ENCODE results near the gene RTP3.
"Not testable (repeated sequence)": the region's sequence is repeated elsewhere in the genome, so short reads cannot be mapped to it uniquely, and the experiment has no call there.

The RTP3 gene

DNA sequence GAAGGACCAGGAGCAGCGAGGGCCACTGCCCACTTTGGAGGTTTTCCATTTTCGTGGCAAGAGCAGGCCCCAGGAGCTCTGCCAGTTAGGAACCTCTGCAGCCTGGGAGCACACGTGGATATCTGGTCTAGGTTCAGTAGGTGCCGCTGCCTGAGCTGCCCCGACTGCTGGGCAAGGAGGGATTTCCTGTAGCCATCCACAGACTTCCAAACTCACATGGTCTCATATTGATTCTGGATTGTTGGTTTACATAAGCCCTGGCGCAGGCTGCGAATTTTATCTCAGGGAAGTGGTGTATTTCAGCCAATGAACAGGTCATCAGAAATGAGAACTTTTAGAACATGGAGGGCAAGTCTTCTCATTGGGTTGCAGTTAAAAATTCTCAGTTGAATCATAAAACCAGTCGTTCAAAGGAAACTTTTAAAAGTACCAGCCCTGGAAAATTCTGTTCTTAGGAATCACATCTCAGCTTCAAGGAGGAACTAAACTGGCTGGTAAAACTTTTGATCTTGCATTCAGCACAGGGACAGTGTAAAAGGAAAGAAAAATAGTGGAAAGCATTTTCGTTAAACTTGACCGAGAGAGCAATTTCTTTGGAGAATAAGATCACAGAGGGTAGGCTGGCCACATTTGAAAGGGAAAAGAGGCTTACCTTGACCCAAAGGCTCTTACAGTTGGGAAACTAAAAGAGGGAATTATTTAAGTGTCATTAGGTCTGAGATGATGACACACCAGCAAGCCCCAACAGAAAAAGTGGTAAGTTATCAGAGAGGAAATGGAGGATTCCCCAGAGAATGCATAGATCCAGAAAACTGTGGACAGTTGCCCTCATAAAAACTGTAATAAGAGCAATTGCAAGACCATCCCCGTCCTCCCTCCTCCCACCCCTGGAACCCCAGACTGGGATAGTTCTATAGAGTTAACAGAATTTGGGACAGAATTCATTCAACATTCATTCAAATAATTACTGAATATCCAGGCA, 6.4 kb upstream of the RTP3 start:
- Histone ChIP-seq H3K27ac (ENCODE audit: low read length) (no peak overlapping the region), H3K36me3 (replicated peaks; ENCODE audit: insufficient read depth, low read length) (no peaks in the 10 kb centered on the region), H3K27me3 (replicated peaks; ENCODE audit: insufficient read depth, low read length) (no peaks in the 10 kb centered on the region), H3K9me2 (replicated peaks; ENCODE audit: insufficient read depth, low read length) (no peaks in the 10 kb centered on the region), H3F3A (ENCODE audit: insufficient read depth, low read length) (no peaks in the 10 kb centered on the region), H4K20me1 (ENCODE audit: insufficient read depth, low read length) (no peaks in the 10 kb centered on the region), H3K9me3 (replicated peaks; ENCODE audit: insufficient read depth, low read length) (no peaks in the 10 kb centered on the region), H3K79me2 (ENCODE audit: low read length) (no peaks in the 10 kb centered on the region), H3K9ac (ENCODE audit: low read length) (no peak overlapping the region), H3K4me1 (ENCODE audit: low read length) (peaks cover 30% of the 10 kb centered on the region), H3K4me3 (ENCODE audit: low read length) (no peak overlapping the region), H2AFZ (ENCODE audit: low read length) (no peak overlapping the region), H3K4me2 (ENCODE audit: low read depth, low read length) (no peak overlapping the region)
- DNase-seq = no peak
- TF ChIP-seq, protein P1, sequence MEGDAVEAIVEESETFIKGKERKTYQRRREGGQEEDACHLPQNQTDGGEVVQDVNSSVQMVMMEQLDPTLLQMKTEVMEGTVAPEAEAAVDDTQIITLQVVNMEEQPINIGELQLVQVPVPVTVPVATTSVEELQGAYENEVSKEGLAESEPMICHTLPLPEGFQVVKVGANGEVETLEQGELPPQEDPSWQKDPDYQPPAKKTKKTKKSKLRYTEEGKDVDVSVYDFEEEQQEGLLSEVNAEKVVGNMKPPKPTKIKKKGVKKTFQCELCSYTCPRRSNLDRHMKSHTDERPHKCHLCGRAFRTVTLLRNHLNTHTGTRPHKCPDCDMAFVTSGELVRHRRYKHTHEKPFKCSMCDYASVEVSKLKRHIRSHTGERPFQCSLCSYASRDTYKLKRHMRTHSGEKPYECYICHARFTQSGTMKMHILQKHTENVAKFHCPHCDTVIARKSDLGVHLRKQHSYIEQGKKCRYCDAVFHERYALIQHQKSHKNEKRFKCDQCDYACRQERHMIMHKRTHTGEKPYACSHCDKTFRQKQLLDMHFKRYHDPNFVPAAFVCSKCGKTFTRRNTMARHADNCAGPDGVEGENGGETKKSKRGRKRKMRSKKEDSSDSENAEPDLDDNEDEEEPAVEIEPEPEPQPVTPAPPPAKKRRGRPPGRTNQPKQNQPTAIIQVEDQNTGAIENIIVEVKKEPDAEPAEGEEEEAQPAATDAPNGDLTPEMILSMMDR (IDR thresholded peaks at IDR 0.05; ENCODE audit: low read length) = no peak
- TF ChIP-seq EZH2phosphoT487 (IDR thresholded peaks at IDR 0.05; ENCODE audit: low read length) (no peak), EZH2 (optimal IDR thresholded peaks at IDR 0.05; ENCODE audit: low read depth, low read length) (no peak)

DNA sequence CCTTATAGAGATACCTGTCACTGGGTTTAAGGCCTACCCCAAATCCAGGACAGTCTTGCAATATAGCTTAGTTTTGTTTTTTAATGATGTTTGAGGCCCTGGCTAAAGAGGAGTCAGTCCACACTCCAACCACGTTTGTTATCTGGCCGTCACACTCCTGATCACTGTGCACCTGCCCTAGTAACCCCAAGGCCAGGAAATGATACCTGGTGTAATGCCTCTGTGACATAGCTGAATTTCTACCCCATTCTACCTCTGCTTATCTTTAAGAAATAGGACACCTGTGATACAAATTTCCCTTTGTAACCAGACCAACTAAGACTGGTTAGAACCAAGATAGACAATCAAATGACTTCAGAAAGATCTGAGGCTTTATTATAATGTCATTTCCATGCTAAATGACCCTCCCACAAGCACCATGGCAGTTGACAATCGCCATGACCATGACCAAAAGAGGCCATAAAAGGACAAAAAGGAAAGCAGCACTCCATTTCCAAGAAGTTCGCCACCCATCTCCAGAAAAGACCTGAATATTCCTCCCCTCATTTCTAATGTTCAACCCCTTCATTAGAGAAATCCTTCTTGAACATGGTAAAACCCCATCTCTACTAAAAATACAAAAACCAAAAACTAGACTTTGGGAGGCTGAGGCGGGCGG, 4.8 kb upstream of the RTP3 start:
- Histone ChIP-seq H3K9me3 (replicated peaks; ENCODE audit: insufficient read depth, low read length) (no peaks in the 10 kb centered on the region), H3K4me3 (ENCODE audit: low read length) (no peak overlapping the region), H2AFZ (ENCODE audit: low read length) (peak overlapping the region; percentile 12; the same call in 1 of the 2 replicates), H3K9me2 (replicated peaks; ENCODE audit: insufficient read depth, low read length) (no peaks in the 10 kb centered on the region), H3K27me3 (replicated peaks; ENCODE audit: insufficient read depth, low read length) (no peaks in the 10 kb centered on the region), H3K4me1 (ENCODE audit: low read length) (peaks cover 36% of the 10 kb centered on the region), H3K4me2 (ENCODE audit: low read depth, low read length) (no peak overlapping the region), H3K9ac (ENCODE audit: low read length) (no peak overlapping the region), H4K20me1 (ENCODE audit: insufficient read depth, low read length) (no peaks in the 10 kb centered on the region), H3K36me3 (replicated peaks; ENCODE audit: insufficient read depth, low read length) (no peaks in the 10 kb centered on the region), H3F3A (ENCODE audit: insufficient read depth, low read length) (no peaks in the 10 kb centered on the region), H3K79me2 (ENCODE audit: low read length) (no peaks in the 10 kb centered on the region), H3K27ac (ENCODE audit: low read length) (peak overlapping the region; percentile 60; the same call in 1 of the 2 replicates)
- TF ChIP-seq, protein P1 (IDR thresholded peaks at IDR 0.05; ENCODE audit: low read length) = no peak
- TF ChIP-seq EZH2phosphoT487 (IDR thresholded peaks at IDR 0.05; ENCODE audit: low read length) (no peak), EZH2 (optimal IDR thresholded peaks at IDR 0.05; ENCODE audit: low read depth, low read length) (no peak)
- DNase-seq = peak; percentile 59

DNA sequence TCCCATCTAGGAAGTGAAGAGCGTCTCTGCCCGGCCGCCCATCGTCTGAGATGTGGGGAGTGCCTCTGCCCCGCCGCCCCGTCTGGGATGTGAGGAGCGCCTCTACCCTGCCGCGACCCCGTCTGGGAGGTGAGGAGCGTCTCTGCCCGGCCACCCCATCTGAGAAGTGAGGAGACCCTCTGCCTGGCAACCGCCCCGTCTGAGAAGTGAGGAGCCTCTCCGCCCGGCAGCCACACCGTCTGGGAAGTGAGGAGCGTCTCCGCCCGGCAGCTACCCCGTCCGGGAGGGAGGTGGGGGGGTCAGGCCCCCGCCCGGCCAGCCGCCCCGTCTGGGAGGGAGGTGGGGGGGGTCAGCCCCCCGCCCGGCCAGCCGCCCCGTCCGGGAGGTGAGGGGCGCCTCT, 3.3 kb upstream of the RTP3 start:
- H3K27ac ChIP-seq (ENCODE audit: low read length); H3K9ac ChIP-seq (ENCODE audit: low read length); DNase-seq; H3K4me3 ChIP-seq (ENCODE audit: low read length); H3K27me3 ChIP-seq (replicated peaks; ENCODE audit: insufficient read depth, low read length); H3K9me2 ChIP-seq (replicated peaks; ENCODE audit: insufficient read depth, low read length); H3K4me2 ChIP-seq (ENCODE audit: low read depth, low read length); H2AFZ ChIP-seq (ENCODE audit: low read length); H4K20me1 ChIP-seq (ENCODE audit: insufficient read depth, low read length); H3F3A ChIP-seq (ENCODE audit: insufficient read depth, low read length); H3K9me3 ChIP-seq (replicated peaks; ENCODE audit: insufficient read depth, low read length); H3K79me2 ChIP-seq (ENCODE audit: low read length); H3K36me3 ChIP-seq (replicated peaks; ENCODE audit: insufficient read depth, low read length): not testable (repeated sequence)
- peaks cover 29% of the 10 kb centered on the region for H3K4me1 ChIP-seq (ENCODE audit: low read length)

Data from MM.1S (cell line).